Measurements from ENCODE around the gene ELF1.
"Not testable (repeated sequence)": the region's sequence is repeated elsewhere in the genome, so short reads cannot be mapped to it uniquely, and the experiment has no call there.

ELF1 gene

DNA sequence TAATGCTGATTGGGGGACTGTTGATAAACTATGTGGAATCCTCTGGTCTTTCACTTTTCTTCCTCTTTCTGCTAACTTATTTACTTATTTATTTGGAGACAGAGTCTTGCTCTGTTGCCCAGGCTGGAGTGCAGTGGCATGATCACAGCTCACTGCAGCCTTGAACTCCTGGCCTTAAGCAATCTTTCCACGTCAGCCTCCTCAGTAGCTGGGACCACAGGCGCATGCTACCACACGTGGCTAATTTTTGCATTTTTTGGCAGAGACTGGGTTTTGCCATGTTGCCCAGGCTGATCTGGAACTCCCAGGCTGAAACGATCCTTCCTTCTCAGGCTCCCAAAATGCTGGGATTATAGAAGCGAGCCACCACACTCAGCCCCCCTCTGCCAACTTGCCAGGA, 77.5 kb downstream of the ELF1 start:
- no peak overlapping the region for H3K27ac ChIP-seq (ENCODE audit: insufficient read depth, low read depth, low read length, poor library complexity, severe bottlenecking)
- 91 to 96% methylated on average over 5 of the region's 5 CpGs for WGBS, 2 experiments
- H3K27me3 ChIP-seq (ENCODE audit: control insufficient read depth, insufficient read depth, low read length, poor library complexity, severe bottlenecking): no peaks in the 10 kb centered on the region
- no peaks in the 10 kb centered on the region for H3K4me1 ChIP-seq (ENCODE audit: control insufficient read depth, insufficient read depth, low read length)
- no peaks in the 10 kb centered on the region for H3K36me3 ChIP-seq (ENCODE audit: control insufficient read depth, insufficient read depth, low read length)
- H3K9me3 ChIP-seq (ENCODE audit: control insufficient read depth, low read length): no peaks in the 10 kb centered on the region
- no peak overlapping the region for H3K4me3 ChIP-seq (ENCODE audit: insufficient read depth, low read depth, low read length)

DNA sequence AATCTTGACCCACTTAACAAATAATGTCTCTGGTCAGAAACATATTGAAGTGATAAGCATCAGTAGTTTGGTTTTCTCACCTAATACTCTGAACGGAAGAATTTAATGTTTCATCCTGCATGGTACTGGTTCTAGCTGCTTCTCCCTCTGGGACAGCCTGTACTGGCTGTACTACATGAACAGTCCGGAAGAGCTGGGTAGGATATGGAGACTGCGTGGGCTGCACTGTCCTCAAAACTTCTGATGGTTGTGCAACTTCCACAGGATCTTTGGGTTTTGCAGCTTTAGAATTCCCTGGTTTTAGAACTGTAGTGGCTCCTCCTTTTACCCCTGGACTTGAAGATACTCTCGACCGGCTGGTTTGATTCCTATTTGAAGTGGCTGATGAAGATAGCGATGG, 78.3 kb downstream of the ELF1 start:
- WGBS, 2 experiments: 95 to 96% methylated on average over 5 to 6 of the region's 6 CpGs
- no peaks in the 10 kb centered on the region for H3K27me3 ChIP-seq (ENCODE audit: control insufficient read depth, insufficient read depth, low read length, poor library complexity, severe bottlenecking)
- no peaks in the 10 kb centered on the region for H3K9me3 ChIP-seq (ENCODE audit: control insufficient read depth, low read length)
- H3K36me3 ChIP-seq (ENCODE audit: control insufficient read depth, insufficient read depth, low read length): no peaks in the 10 kb centered on the region
- H3K27ac ChIP-seq (ENCODE audit: insufficient read depth, low read depth, low read length, poor library complexity, severe bottlenecking): no peak overlapping the region
- no peaks in the 10 kb centered on the region for H3K4me1 ChIP-seq (ENCODE audit: control insufficient read depth, insufficient read depth, low read length)
- no peak overlapping the region for H3K4me3 ChIP-seq (ENCODE audit: insufficient read depth, low read depth, low read length)

DNA sequence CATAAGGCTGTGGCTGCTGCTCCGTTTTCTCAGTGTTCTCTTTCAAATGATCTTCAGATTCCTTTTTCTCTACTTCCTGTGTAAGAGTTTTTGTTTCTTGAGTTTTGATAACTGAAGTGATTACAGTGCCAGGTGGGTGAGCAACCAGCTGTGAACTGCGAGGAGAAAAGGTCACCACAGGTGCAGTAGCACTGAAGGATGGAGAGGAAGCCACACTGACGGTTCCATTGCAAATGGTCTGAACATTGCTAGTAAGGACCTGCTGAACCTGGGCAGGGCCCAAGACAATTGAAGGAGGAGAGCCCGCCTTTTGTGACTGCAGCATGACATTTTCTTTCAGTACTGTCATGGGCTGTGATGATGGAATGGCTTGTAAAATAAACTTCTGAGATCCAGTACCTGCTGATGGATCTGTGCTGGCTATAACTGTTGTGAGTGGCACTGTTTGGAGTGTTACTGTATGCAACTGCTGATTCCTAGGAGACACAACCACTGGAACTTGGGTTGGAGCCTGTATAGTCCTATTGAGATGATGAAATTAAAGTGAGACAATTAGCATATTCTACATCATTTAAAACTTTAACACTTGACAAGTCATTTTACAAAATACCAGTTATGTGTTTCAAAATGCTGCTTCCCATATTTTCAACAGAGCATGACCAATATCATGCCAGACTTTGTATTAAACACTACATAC, 85.5 kb downstream of the ELF1 start:
- no peaks in the 10 kb centered on the region for H3K9me3 ChIP-seq (ENCODE audit: control insufficient read depth, low read length)
- H3K4me1 ChIP-seq (ENCODE audit: control insufficient read depth, insufficient read depth, low read length): no peaks in the 10 kb centered on the region
- H3K4me3 ChIP-seq (ENCODE audit: insufficient read depth, low read depth, low read length): no peak overlapping the region
- no peak overlapping the region for H3K27ac ChIP-seq (ENCODE audit: insufficient read depth, low read depth, low read length, poor library complexity, severe bottlenecking)
- H3K27me3 ChIP-seq (ENCODE audit: control insufficient read depth, insufficient read depth, low read length, poor library complexity, severe bottlenecking): no peaks in the 10 kb centered on the region
- WGBS, 2 experiments: 90 to 91% methylated on average over 4 of the region's 4 CpGs
- no peaks in the 10 kb centered on the region for H3K36me3 ChIP-seq (ENCODE audit: control insufficient read depth, insufficient read depth, low read length)

DNA sequence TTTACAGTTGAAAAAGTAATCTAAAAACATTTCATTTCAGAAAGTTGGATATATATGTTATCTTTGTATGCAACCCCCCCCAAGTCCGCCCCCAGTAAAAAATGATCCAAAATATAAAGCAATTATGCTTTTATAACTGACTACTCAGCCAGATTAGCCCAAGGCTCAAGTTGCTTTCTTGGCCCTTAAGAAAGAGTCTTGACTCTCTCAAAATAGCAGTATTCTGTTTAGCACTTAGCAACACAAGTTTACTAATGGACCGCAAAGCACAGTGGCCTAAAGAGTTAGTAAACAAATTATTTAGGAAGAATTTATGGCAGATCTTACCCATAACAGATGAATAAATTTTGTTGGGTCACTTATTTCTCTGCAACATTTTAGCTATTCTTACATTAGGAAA, 86.9 kb downstream of the ELF1 start:
- 92% methylated on average over 2 of the region's 2 CpGs; no CpG with 5 or more reads in 1 of the 2 experiments for WGBS, 2 experiments
- Histone ChIP-seq H3K36me3 (ENCODE audit: control insufficient read depth, insufficient read depth, low read length) (no peaks in the 10 kb centered on the region), H3K4me3 (ENCODE audit: insufficient read depth, low read depth, low read length) (no peak overlapping the region), H3K27ac (ENCODE audit: insufficient read depth, low read depth, low read length, poor library complexity, severe bottlenecking) (no peak overlapping the region), H3K27me3 (ENCODE audit: control insufficient read depth, insufficient read depth, low read length, poor library complexity, severe bottlenecking) (no peaks in the 10 kb centered on the region), H3K4me1 (ENCODE audit: control insufficient read depth, insufficient read depth, low read length) (no peaks in the 10 kb centered on the region), H3K9me3 (ENCODE audit: control insufficient read depth, low read length) (no peaks in the 10 kb centered on the region)

GRCh38 chr13:40931719-40932118, 87.4 kb downstream of the ELF1 start:
- 0% methylated on average over 1 of the region's 1 CpG for WGBS, 2 experiments
- H3K27ac ChIP-seq (ENCODE audit: insufficient read depth, low read depth, low read length, poor library complexity, severe bottlenecking): no peak overlapping the region
- H3K36me3 ChIP-seq (ENCODE audit: control insufficient read depth, insufficient read depth, low read length): no peaks in the 10 kb centered on the region
- no peaks in the 10 kb centered on the region for H3K4me1 ChIP-seq (ENCODE audit: control insufficient read depth, insufficient read depth, low read length)
- no peaks in the 10 kb centered on the region for H3K27me3 ChIP-seq (ENCODE audit: control insufficient read depth, insufficient read depth, low read length, poor library complexity, severe bottlenecking)
- no peaks in the 10 kb centered on the region for H3K9me3 ChIP-seq (ENCODE audit: control insufficient read depth, low read length)
- H3K4me3 ChIP-seq (ENCODE audit: insufficient read depth, low read depth, low read length): no peak overlapping the region

- WGBS, 2 experiments: 96 to 99% methylated on average over 3 of the region's 3 CpGs
- not testable (repeated sequence) for H3K4me1 ChIP-seq (ENCODE audit: control insufficient read depth, insufficient read depth, low read length); H3K9me3 ChIP-seq (ENCODE audit: control insufficient read depth, low read length); H3K4me3 ChIP-seq (ENCODE audit: insufficient read depth, low read depth, low read length); H3K36me3 ChIP-seq (ENCODE audit: control insufficient read depth, insufficient read depth, low read length); H3K27me3 ChIP-seq (ENCODE audit: control insufficient read depth, insufficient read depth, low read length, poor library complexity, severe bottlenecking); H3K27ac ChIP-seq (ENCODE audit: insufficient read depth, low read depth, low read length, poor library complexity, severe bottlenecking)
Measured at GRCh38 chr13:40929883-40930282, 89.2 kb downstream of the ELF1 start.

DNA sequence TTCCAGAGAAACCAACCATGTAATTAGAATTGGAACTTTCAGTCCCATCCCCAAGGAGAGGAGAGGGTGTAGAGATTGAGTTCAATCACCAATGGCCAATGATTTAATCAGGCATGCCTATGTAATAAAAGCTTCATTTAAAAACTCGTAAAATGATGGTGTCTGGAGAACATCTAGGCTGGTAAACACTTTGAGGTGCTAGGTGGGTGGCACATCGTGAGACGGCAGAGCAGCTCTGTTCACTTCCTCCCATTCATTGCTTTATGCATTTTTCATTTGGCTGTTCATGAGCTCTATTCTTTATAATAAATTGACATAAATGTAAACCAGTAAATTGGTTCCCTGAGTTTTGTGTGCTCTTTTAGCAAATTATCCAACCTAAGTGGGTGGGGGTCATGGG, 90.1 kb downstream of the ELF1 start:
- Histone ChIP-seq H3K9me3 (ENCODE audit: control insufficient read depth, low read length) (no peaks in the 10 kb centered on the region), H3K27me3 (ENCODE audit: control insufficient read depth, insufficient read depth, low read length, poor library complexity, severe bottlenecking) (no peaks in the 10 kb centered on the region), H3K27ac (ENCODE audit: insufficient read depth, low read depth, low read length, poor library complexity, severe bottlenecking) (no peak overlapping the region), H3K4me3 (ENCODE audit: insufficient read depth, low read depth, low read length) (no peak overlapping the region), H3K36me3 (ENCODE audit: control insufficient read depth, insufficient read depth, low read length) (no peaks in the 10 kb centered on the region), H3K4me1 (ENCODE audit: control insufficient read depth, insufficient read depth, low read length) (no peaks in the 10 kb centered on the region)
- 93 to 94% methylated on average over 2 to 3 of the region's 3 CpGs for WGBS, 2 experiments

- H3K27ac ChIP-seq (ENCODE audit: insufficient read depth, low read depth, low read length, poor library complexity, severe bottlenecking): no peak overlapping the region
- H3K36me3 ChIP-seq (ENCODE audit: control insufficient read depth, insufficient read depth, low read length): no peaks in the 10 kb centered on the region
- H3K9me3 ChIP-seq (ENCODE audit: control insufficient read depth, low read length): no peaks in the 10 kb centered on the region
- H3K27me3 ChIP-seq (ENCODE audit: control insufficient read depth, insufficient read depth, low read length, poor library complexity, severe bottlenecking): no peaks in the 10 kb centered on the region
- no peaks in the 10 kb centered on the region for H3K4me1 ChIP-seq (ENCODE audit: control insufficient read depth, insufficient read depth, low read length)
- 91% methylated on average over 9 of the region's 9 CpGs for WGBS, 2 experiments
- H3K4me3 ChIP-seq (ENCODE audit: insufficient read depth, low read depth, low read length): no peak overlapping the region
Measured at GRCh38 chr13:40927929-40928328, 91.2 kb downstream of the ELF1 start.

DNA sequence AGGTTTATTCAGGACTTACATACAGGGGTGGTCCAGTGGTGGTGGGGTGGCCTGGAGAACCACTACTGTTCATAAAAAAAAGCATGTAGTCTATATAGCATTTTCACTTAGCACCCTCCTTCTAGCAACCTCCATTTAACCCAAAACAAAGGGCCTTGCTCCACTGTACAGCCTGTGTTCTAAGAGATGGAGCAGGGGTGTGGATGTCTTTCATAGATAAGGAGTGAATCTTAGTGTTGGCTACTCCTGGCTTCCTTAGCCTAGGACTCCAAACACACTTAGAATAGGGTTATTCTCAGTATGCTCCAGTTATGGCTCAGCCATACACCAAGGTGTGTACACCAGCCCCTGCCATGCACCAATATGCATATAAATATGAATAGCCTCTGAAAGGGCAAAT, 95.2 kb downstream of the ELF1 start:
- no peaks in the 10 kb centered on the region for H3K9me3 ChIP-seq (ENCODE audit: control insufficient read depth, low read length)
- H3K27me3 ChIP-seq (ENCODE audit: control insufficient read depth, insufficient read depth, low read length, poor library complexity, severe bottlenecking): no peaks in the 10 kb centered on the region
- no peaks in the 10 kb centered on the region for H3K36me3 ChIP-seq (ENCODE audit: control insufficient read depth, insufficient read depth, low read length)
- no peak overlapping the region for H3K4me3 ChIP-seq (ENCODE audit: insufficient read depth, low read depth, low read length)
- H3K4me1 ChIP-seq (ENCODE audit: control insufficient read depth, insufficient read depth, low read length): no peaks in the 10 kb centered on the region
- H3K27ac ChIP-seq (ENCODE audit: insufficient read depth, low read depth, low read length, poor library complexity, severe bottlenecking): no peak overlapping the region

GRCh38 chr13:40922437-40923040, 96.6 kb downstream of the ELF1 start:
- no peak overlapping the region for H3K4me3 ChIP-seq (ENCODE audit: insufficient read depth, low read depth, low read length)
- H3K27me3 ChIP-seq (ENCODE audit: control insufficient read depth, insufficient read depth, low read length, poor library complexity, severe bottlenecking): no peaks in the 10 kb centered on the region
- WGBS, 2 experiments: 81 to 89% methylated on average over 27 to 28 of the region's 28 CpGs
- no peaks in the 10 kb centered on the region for H3K36me3 ChIP-seq (ENCODE audit: control insufficient read depth, insufficient read depth, low read length)
- H3K4me1 ChIP-seq (ENCODE audit: control insufficient read depth, insufficient read depth, low read length): no peaks in the 10 kb centered on the region
- no peaks in the 10 kb centered on the region for H3K9me3 ChIP-seq (ENCODE audit: control insufficient read depth, low read length)
- no peak overlapping the region for H3K27ac ChIP-seq (ENCODE audit: insufficient read depth, low read depth, low read length, poor library complexity, severe bottlenecking)
